NCI-H1105 treated with DMSO at 0.1 percent for 48 hours (cell line): ENCODE data around the gene ZDHHC11.
"Not testable (repeated sequence)": the region's sequence is repeated elsewhere in the genome, so short reads cannot be mapped to it uniquely, and the experiment has no call there.

Experiments
- DNase-seq: peaks from one replicate; lab custom pipeline; 2025; lab: John Stamatoyannopoulos, UW

The ZDHHC11 gene

DNA sequence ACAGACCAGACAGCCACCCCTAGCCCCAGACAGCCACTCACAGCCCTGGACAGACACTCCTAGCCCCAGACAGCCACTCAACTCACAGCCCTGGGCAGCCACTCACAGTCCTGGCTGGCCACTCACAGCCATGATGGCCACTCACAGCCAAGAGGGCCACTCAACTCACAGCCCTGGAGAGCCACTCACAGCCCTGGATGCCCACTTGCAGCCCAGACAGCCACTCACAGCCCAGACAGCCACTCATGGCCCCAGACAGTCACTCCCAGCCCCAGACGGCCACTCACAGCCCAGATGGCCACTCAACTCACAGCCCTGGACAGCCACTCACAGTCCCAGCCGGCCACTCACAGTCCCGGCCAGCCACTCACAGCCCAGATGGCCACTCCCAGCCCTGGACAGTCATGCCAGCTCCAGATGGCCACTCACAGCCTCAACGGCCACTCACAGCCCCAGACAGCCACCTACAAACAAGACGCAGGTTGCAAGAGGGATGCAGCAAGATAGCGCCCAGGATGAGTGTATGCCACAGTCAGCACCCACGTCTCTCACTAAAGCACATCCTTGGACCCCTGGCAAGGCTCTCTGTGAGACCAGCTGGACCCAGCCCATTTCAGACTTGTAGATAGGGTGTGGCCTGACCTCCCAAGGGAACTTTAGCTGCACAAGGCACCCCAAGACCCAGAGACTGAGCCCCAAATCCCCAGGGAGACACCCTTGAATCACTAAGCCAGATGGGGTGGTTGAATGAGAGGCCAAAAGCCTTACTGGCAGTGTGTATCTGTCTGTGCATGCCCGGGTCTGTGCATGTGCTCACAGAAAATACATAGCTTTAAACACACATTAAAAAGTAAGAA, 88.7 kb downstream of the ZDHHC11 start:
- DNase-seq = no peak

DNA sequence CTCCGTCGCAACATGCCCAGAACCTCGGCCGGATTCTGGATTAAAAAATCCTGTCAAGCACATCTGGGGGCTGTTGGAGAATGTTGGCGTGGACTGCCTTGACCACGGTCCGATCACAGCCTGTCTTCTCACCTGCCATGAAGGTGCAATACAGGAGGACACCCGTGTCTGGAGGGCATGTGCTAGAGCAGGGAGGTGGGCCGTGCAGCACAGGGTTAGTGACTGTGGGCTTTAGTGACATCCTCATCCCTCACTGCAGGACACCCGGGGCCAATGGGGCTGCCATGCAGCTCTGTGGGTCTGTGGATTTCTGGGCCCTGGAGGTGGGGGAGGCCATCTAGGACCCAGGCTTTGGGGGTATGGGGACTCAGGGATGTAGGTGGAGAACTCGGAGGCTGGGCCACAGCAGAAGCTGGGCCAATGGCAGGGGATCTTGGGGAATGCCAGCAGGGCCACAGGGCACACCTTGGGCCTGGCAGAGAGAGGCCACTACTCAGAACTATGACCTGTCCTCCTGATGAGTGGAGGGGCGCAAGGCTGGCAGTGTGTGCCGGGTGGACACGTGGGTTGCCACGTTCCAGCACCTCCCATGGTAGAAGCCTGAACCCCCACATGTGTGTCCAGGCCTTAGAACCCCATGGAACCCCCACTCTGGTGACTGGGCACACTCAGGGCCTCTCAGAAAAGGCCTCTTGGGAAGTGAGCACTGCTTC, 89.6 kb downstream of the ZDHHC11 start:
- no peak for DNase-seq

DNA sequence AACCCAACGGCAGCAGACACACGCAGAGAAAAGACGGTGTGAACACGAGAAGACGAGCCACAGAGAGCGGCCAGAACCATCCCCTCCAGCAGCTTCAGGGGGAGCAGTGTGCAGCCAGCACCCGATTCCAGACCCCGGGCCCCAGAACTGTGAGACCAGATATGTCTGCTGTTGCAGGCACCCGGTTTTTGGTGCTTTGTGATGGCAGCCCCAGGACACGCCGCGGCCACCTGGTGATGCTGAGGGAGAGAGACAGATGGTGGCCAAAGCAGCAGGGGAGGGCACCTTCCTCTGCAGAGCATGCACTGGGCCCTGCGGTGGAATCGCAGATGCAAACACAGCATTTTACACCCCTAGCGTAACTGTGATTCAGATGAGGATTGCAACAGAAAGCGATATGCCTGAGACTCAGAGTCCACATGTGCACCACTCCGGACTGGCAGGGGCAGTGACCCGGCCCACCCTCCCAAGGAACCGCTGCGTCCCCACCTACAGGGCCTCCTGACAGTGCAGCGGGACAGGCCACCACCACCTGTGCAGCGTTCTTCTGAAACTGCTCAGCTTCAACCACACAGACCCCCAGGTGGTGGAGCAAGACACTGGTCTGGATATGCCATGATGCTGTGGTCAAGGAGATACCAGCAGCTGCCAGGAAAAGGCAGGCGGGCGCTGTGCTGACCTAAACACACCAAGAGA, 90.3 kb downstream of the ZDHHC11 start:
- DNase-seq = no peak

DNA sequence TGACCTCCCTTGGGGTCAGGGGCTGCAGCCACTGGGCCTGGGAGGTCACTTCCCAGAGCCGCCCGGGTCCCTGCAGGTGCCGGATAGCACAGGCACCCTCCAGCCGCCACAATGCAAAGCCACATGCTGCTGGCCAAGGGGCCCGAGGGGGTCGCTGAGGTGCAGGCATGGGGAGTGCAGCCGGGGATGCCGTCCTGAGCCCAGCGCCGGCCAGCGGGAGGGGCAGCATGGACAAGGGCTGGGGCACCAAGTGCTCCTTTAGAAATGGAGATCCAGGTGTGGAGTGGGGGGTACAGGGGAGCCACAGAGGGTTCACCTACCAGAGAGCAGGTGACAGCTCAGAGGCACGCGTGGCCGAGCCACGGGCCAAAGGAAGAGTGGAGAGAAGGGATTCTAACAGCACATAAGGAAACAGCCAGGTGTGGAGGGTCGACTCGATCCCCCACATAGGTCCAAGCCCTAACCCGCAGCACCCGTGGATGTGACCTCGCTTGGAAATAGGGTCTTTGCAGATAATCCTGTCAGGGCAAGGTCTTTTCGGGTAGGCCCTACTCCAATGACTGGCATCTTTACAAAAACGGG, 90.9 kb downstream of the ZDHHC11 start:
- no peak for DNase-seq

DNA sequence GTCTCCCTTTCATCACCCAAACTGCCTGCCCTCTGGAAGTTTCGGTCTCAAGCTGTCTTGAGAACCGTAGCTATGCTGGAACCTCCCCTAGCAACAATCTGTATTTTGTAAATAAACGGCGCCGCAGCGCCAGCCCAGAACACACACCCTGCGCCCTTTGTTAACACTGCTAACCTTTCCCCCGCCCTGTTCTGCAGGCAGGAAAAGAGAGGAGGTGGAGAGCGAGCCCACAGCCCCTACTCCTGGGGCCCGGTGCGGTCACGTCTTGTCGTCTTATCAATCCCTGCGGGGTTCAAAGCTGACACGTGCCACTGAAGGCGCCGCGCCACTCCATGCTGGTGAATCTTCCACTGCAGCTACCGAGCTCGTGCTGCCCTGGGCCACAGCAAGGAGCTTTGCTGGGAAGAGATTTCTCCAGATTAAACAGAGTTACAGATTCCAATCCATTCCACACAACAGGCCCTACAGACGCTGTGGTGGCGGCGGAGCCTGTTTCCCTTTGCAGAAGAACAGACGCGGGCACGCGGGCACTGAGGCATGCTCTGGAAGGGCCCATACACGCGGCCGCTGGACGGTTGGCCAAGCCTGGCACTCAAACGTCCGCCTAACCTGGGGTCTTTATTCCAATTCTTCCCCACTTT, 91.6 kb downstream of the ZDHHC11 start:
- no peak for DNase-seq

DNA sequence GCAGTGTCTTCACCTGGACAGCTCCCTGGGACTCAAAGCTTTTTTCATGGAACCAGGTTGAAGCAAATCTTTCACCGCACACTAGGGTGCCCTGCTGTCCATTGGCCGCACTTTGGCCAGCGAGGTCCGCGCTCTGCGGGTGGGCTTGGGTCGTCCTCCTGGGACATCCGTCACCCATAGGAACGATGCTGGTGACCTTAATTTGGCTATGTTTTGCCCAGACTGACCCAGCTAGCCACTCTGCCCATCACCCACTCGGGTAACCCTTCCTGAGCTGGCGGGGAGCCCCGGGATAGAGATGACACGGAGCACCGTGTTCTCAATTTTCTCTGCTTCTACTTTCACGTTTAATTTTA, 92.1 kb downstream of the ZDHHC11 start:
- no peak for DNase-seq

DNA sequence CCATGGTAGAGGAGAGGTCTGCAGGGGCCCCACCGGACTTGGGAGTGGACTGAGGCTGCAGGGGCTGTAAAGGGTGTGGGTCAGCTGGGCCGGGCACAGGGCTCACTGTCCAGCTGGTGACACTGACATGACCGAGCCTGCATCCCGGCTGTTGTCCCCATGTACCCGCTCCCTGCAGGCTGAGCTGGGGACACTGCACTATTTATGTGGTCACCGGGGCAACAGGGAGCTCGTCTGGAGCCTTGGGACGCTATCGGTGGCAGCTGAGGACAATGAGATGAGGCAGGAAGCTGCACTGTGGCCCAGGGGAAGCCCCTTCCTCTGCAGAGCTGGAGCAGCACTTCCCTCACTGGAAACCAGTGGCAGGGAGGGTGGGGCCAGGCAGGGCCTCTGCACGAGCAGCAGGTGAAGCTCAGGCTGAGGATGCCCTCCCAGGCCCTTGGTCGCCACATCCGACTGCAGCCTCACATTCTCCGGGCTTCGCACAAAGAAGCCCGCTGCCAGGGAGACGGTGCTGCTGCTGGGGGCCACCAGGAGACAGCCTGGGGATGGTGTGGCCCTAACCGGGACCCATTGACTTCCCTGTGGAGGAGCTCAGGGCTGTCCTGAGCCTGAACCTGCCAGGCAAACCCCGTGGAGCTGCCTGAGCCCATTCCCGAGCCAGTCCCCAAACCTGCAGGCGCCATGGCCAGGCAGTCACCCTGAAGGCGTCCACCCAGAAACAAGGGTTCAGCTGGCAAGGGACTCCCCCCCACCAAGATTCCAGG, 92.7 kb downstream of the ZDHHC11 start:
- no peak for DNase-seq

DNA sequence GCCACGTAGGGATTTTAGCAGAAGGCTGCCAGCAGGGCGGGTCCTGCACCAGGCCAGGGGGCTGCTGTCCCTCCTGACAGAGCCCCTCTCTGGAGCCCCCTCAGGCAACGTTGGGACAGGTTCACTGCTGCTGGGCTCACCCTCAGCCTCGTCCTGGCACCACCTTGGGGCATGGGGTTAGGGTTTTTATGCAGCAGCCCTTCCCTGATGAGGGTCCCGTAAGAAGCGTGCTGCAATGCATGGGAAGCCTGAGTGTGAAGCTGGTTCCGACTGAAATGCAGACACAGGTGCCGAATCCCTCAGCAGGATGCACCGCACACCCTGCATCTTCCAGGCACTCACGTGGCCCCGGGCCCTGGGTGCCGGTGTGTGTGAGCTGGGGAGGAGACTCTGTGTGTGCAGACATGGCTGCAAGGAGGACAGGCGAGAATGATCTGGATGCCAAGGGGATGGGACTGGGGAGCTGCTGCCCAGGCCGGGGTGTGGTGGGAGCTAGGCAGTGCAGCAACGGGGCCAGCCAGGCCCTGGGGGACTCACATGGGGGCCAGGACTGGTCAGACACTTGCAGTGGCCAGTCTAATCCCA, 93.3 kb downstream of the ZDHHC11 start:
- DNase-seq = no peak

DNA sequence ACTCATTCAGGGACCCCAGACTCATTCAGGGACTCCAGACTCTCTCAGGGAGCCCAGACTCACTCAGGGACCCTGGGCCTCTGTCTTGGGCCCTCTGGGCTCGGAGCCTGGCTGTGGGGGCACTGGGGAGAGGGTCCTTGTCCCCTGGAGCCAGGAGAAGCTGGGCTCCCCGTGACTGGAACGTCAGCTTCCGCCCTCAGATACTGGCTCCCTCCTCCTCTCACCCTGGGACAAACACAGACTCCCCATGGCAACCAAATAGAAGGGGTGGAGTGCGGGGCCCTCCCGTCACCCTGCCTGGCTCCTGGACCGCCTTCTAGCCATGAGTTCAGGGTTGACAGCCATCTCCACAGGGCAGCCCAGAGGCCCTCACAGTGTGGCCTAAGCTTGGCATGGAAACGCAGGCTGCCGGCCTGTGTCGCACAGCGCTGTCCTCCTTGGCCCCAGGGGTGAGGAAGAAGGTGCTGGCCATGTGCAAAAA, 93.9 kb downstream of the ZDHHC11 start:
- DNase-seq = no peak

DNA sequence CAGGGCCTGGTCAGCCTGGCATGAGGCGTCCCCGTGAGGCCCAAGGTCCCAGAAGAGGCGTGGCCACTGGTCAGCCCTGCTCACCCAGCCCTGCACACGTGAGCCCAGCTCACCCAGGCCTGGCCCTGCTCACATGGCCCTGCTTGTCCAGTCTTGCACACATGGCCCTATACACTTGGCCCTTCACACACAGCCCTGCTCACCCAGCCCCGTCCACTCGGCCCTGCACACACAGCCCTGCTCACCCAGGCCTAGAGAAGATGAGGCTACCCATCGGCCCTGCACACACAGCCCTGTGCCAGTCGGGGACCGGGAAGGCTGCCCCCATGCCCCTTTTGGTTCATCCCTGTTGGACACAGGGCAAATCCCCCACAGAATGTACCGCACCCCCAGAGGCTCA, 94.6 kb downstream of the ZDHHC11 start:
- DNase-seq = no peak

DNA sequence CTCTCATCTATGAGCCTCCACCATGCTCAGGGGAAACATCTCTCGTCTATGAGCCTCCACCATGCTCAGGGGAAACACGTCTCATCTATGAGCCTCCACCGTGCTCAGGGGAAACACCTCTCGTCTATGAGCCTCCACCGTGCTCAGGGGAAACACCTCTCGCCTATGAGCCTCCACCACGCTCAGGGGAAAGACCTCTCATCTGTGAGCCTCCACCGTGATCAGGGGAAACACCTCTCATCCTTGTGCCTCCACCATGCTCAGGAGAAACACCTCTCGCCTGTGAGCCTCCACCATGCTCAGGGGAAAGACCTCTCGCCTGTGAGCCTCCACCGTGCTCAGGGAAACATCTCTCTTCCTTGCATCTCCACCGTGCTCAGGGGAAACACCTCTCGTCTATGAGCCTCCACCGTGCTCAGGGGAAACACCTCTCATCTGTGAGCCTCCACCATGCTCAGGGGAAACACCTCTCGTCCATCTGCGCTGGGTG, 96.6 kb downstream of the ZDHHC11 start:
- not testable (repeated sequence) for DNase-seq

DNA sequence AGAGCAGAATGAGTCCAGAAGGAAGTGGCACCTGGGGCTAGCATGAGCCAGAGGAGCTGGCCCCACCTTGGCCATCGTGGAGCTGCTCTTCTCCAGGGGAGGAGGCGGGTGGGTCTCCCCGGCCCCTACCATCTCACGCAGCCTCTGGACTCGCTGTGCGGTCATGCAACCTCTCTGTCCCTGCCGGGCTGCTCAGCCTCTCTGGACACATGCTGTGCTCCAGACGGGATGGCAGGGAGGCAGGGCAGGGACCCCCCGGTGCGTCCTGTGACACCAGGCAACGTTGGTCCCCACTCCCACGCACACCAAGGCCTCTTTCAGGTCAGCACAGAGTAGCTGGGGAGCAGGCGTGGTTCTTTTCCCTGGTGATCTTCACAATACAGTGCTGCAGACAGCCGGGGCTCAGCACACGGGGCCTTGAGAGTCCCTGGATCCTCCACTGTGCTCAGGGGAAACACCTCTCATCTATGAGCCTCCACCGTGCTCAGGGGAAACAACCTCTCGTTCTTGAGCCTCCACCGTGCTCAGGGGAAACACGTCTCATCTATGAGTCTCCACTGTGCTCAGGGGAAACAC, 97.1 kb downstream of the ZDHHC11 start:
- not testable (repeated sequence) for DNase-seq

DNA sequence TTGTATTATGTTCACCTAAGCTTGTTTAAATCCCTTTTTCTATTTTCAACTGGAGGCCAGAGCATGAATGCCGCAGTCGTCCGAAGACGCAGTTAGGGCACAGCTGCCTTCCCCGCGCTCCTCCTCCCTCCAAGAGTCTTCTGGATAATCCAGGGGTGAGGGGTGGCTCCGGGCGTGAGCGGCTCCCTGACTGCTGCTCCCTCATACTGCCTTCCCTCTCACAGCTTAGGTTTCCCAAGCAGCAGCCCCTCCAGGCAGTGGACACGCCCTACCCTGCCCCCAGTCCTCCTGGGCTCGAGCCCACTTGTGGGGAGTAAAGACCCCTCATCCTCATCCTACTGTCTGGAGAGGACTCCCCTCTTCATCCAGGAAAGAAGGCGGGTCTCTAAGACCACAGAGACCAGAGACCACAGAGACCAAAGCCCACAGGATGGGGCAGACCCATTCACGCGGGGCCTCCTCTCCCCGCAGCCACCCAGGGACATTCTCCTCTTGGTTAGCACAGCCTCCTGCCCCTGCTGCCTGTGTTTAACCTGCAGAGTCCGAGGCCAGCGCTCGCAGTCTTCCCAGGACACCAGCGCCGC, 98.2 kb downstream of the ZDHHC11 start:
- DNase-seq = not testable (repeated sequence)

DNA sequence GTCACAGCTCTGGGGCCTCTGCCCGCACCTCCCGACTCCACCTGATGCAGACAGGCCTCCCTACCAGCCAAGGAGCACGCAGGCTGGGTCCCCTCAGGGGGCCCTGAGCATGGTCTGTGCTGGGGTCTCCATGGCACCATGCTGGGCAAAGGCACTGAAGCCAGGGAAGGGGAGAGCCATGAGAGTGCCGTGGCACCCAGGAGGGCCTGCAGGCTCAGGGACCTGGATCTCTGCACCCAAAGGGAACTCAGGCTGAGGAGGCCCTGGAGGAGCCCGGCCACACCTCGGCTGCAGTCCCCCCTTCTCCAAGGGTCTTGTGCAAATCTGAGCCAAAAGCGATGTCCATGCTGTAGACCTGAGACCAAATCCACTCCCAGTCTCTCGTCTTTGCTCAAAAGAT, 98.8 kb downstream of the ZDHHC11 start:
- DNase-seq = not testable (repeated sequence)

DNA sequence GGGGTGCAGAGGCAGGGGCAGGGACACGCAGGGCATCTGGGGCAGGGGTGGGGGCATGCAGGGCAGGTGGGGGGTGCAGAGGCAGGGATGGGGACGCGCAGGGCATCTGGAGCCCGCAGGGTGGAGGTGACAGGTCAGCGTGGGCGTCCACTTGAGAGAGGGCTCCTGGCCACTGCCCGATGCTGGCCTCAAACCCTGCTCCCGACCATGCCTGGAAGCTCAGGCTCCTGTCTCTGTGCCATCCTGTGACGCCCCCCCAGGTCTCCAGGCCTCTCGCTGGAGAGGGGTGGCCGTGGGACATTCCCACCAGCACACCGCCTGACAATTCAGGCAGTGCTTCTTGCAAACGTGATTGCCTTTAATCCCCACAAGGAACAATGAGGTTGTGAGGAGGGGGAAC, 99.3 kb downstream of the ZDHHC11 start:
- DNase-seq = no peak

DNA sequence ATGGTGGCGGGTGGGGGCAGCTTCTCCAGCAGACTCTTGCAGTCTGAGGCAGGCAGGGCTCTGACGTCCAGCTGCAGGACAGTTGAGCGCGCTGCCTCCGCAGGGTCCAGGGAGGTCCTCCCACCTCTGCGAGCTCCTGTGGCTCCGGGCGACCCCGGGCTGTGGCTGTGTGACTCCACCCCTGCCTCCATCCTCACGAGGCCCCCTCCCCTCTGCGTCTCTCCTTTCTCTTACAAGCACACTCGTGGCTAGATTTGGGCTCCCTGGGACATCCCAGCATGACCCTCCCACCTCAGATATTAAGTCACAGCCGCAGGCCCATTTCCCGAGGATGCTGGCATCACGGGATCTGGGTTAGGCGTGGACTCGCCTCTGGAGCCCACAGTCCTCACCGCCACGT, 100.6 kb downstream of the ZDHHC11 start:
- not testable (repeated sequence) for DNase-seq

DNA sequence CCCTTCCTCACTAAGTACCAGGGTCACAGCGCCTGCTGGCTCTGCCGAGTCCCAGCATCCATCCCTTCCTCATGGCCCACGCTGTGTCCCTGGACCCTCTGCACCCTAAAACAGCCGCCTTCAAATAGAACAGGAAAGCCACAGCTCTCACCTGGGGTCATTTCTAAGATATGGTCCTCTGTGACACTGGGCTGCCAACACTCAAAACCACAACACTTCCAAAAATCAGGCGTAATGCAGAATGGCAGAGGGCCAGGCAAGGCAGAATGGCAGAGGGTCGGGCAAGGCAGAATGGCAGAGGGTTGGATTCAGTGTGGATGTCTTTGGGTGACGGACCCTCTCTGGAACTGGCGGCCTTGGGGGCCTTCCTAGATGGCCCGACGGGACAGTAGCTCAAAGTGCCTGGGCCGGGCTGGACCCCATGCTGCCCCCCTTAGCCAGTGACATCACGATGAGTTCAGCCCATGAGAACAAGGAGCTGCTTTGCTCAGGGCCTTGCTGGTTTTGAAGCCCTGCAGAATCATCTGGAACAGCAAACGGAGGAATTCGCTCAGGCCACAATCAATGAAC, 101.6 kb downstream of the ZDHHC11 start:
- no peak for DNase-seq

DNA sequence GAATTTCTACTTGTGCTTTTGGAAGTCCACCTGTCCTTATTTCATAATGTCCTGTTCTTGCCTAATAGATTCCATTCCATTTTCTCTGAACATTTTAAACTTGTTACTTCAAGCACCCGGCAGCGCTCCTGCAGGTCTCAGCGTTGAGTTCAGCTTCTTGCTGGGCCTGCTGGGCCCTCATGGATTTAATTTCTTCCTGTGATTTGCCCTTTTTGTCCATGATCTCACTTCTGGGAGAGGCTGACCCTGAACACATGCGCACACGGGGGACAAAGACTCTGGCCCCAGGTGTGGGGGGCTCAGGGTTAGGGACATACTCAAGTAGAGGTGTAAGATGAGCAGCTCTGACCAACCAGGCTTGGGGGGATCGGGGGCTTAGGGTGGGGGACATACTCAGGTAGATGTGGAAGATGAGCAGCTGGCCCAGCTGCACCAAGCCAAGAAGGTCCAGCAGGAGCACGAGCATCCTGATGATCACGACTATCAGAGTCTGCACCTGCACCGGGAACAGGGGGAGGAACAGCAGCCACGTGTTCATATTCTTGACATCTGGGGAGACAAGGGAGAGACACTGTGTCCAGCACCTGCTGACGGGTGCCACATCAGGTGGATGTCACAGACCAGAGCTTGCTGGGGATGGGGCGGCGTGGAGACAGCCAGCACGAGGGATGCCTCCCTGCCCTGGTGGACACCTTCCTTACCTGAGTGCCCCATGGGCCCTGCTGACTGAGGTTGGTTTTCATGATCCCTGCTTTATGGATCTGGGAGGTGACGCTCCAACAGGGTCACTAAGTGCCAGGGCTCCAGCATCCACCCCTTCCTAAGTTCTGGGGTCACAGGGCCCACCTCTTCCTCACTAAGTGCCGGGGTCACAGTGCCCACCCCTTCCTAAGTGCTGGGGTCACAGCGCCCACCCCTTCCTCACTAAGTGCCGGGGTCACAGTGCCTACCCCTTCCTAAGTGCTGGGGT, 102.5 kb downstream of the ZDHHC11 start:
- DNase-seq = not testable (repeated sequence)
